Testis (tissue), 2 donors: ENCODE results near the gene IQGAP1.

Experiments used
- CTCF ChIP-seq, 3 experiments: fragments of 450-650 bp in 2 of 3; fragments of 200-600 bp in 1 of 3; sonication (generic) in 1 of 3; IDR thresholded peaks; one replicate each; pipeline ENCODE4 v1.5.1; 2016 to 2019; ENCODE audit warnings: antibody characterized with exemption in 3 of 3, mild to moderate bottlenecking in 2 of 3, moderate library complexity in 1 of 3
- POLR2A ChIP-seq: fragments of 450-650 bp; IDR thresholded peaks from one replicate; pipeline ENCODE4 v1.6.1; 2017; ENCODE audit warnings: antibody characterized with exemption, mild to moderate bottlenecking, moderate library complexity

DNA sequence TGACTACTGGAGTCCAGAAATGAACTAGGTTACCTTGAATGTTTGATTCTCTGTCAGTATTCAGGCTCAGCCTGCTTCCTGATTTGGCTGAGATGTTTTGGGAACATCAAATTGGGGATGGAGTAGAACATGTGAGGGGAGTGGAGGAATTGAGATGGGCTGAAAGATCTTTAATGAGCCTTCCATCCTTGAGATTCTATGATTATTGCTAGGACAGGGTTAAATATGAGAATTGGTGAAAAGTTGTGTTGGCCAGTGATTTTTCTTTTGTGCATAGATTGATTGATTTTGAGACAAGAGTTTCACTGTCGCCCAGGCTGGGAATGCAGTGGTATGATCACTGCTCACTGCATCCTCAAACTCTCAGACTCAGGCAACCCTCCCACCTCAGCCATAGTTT lies 32.4 kb downstream of the IQGAP1 start:
- TF ChIP-seq CTCF (IDR thresholded peaks at IDR 0.05) (no peak), POLR2A (no peak)
